HG03457 (cell line): ENCODE measurements around the gene LMX1B.

Source experiments
- ATAC-seq: cut with Tn5 transposase; IDR thresholded peaks from one replicate; pipeline ENCODE4 v1.9.1; 2021; ENCODE audit warnings: moderate number of reproducible peaks; ENCODE audit not compliant: unreplicated experiment

Gene LMX1B

DNA sequence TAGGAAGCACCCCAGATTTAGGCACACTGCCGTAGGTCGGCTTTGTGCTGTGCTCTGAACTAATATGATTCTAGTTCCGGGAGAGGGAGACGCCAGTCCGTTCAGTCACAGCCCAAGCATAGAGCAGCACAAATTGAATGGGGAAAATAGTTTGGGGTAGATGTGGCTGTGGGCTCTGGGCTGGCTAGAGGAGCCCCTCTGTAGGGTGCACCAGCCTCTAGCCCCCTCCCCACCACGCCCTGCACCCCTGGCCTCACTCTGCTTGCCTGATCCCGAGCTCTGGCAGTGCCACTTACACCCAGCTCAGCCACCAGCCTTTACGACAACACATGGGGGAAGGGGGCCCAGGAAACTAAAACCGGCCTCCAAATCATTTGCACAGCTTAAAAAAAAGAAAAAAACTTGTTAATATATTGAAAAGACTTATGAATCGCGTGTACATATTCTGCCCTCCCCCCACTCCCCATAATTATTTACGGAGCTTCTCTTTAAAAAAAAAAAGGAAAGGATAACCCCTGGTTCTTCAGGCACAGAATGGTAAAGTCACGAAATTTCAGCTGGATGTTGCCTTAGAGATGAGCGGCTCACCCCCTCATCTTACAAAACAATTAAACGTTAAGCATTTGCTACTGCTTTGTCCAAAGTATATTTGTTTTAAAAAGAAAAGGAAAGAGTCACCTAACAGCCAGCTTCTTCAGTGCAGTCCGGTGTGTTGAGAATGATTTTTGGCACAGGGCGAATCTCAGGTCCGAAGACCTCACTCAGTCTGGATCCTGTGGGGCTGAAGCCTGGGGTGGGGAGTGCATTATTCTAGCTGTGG is 3.5 kb downstream of the LMX1B start:
- no peak for ATAC-seq

DNA sequence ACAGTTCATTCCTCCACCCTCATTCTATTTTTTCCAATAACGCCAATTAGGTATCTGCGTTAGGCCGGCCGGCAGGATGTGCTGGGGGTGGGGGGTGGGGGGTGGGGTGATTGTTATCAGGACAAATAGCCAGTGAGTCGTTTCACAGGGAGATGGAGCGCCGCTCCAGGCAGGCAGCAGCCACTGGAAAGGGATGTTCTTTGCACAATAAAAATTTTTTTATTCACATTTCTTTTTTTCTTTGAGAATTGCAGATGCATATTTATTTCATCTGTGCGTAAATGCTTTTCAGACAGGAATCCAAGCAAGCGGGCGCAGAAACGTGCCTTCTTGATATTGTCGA is 4.1 kb downstream of the LMX1B start:
- no peak for ATAC-seq

DNA sequence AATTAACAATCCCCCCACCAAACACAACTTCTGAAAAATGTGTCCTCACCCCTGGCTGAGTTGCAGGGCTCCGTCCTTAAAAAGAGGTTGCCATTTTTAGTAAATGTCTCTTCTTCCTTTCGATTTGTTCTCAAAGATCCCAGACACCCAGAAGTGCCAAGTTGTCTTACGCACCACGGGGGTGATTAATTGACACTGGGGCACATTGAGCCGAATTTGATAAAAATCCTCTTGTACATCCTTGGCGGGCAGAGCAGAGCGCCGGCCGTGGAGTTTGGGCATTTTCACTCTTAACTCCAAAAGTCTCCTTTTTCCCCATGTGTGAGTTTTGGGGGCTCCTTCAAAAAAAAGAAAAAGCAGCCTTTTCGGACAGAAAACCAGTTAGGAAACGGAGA is 4.5 kb downstream of the LMX1B start:
- ATAC-seq: no peak

DNA sequence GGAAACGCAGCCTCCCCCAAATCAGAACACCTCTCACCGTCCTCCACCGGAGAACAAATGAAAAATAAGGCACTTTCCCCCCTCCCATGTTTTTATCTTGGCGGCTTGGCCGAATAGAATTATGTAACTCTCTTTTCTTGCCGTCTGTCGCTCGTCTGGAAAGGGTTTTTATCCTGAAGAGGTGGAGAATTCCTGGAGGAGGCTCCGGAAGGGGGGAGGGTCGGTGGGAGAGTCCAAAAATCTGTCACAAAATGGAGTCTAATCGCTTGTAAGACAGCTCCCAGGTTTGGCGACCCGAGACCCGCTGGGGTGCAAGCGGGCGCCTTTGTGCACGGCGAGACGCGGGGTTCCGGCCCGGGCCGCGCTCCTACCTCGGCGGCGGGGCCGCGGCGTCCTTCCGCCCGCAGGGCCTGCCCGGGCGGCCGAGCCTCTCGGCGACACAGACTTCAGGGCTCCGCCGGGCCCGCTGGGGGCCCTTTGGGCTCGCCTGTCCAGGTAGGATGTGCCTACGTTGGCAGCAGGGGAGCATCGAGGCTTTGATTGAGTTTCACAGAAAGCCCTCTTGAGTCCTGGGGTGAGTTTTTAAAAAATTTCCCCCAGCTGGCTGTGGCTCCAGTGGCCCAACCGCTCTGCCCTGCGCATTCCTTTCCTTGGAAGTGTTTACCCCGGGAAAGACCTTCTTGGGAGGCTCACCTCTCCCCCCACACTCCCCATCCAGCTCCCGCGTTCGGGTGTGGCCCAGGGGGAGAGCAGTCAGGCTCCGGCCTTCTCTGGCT is 5.0 kb downstream of the LMX1B start:
- ATAC-seq: no peak

DNA sequence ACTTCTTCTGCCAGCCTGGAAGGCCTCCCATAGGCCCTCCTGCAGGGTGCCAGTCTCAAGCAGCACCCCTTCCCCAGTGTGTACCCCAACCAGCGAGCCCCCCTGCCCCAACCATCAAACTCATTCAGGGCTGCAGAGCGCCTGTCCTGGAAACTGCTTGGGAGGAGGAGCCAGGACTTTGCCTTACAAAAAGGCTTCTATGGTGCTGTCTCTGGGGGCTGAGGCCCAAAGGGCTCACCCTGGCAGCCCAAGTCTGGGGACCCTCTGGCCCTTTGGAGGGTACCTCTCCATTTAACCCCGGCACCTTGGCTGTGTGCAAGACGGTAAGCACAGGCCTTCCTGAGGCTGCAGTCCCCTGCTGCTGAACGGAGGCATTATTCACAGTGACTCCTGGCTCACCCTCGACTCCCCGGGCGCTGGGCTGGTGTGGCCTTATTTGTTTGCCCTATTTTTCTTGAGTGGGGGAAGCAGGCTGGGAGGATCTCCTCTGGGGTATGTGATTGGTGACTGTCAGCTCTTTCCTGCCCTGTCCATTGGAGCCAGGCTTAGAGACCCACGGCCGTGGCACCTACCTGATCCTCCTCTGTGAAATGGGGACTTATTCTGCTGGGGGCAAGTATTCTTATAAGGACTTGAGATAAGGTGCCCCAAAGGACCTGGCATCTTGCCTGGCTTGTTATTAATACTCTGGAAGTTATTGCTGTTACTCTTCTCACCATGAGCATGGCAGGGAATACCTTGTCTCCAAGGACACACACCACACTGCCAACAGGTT is 5.8 kb downstream of the LMX1B start:
- ATAC-seq: no peak

DNA sequence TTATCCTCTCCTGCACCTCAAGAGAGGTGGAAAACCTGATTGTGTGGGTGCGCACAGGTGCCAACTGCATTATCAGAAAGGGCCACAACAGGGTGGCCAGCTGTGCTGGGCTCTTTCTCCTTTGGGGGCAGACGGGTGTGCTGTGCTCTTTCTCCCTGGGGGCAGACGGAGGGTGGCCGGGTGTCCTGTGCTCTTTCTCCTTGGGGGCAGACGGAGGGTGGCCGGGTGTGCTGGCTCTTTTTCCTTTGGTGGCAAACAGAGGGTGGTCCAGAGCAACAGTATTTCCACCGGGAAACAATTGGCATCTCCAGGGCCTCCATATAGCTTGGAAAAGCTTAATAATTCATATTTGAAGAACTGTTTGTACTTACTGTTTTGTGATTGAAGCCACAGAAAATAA is 6.8 kb downstream of the LMX1B start:
- ATAC-seq: no peak

DNA sequence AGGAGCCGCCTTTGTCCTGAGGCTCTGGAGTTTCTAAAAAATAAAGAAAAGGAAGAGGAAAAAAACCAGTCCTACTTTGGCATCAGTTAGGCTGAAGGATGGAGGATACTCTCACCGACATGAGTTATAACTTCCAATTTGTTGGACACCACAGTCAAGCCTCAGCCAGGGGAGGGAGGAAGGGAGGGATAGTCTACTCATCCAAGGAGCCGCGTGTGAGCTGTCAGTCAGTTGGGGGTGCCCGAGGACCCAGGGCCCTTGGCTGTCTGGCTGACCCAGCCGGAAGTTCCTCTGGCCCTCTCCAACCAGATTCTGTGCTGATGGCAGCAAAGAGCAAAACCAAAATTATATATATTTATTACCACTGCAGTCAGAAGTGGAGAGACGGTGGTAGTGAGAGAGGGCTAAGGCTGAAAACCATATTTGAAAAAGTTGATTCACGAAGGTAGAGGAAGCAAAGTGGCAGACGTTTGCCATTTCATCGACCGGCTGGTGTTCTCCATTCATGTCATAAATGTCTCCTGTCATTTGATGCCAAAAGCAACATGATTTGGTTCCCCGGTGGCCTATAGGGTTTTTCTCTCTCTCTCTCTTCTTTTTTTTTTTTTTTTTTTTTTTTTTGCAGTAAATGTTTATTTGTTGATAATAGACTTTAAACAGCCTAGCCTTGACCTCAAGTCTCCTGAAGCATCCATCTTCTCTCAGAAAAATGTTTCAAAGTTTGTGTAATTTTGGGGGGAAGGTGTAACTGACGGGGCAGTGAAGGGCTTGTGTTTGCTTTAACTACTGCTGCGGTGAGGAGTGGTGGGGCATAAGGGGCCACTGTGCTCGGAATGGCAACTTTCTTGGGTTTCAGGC is 7.6 kb downstream of the LMX1B start:
- ATAC-seq: no peak

DNA sequence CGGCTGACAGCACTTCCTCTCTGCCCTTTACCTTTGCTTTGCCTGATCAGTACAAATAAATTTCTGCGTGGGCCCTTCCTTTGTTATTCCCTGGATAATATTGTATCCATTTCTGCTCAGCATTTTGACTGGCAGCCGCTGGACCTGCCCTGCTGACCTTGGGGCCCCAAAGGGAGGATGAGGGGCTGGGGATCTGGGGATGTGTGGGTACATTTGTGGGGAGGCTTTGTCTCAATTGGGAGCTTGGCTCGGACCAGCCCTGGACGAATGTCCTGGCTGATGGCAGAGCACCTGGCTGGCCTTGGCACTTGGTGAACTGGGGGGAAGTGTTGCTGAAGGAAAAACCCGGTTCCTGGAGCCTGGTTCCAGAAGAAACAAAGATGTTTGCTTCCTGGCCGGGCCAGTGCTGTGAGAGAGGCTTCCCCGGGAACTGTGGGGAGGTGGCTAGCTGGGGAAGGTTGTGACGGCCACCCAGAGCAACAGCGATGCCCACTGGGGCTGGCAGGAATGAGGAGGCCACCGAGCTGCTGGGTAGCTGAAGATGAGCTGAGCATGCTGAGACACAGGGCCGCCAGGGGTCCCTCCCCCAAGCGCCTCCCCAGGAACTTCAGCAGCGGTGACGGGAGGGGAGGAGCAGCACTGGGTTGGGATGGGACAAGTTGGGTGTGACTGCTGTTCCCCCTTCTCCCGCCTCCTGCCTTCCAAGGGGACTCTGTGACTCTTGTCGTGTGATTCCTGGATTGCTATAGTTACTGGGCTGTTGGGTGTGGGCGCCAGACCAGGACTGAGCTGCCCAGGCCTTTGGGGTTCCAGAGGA is 8.4 kb downstream of the LMX1B start:
- no peak for ATAC-seq

DNA sequence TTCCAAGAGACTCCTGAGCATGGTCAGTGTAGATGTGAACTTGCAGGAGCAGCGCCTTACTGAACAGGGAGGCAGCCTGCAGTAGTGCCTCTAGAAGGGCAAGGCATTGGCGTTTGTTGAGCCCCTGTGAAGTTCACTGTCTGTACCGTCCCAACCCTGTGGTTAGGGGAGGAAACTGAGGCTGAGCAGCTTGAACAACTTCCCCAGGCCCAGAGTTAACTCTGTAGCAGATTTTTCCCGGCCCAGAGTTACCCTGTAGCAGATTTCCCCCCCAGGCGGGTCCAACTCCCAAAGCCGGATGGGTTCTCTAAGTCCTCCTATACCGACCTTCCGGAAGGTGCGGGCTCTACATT is 9.6 kb downstream of the LMX1B start:
- no peak for ATAC-seq

DNA sequence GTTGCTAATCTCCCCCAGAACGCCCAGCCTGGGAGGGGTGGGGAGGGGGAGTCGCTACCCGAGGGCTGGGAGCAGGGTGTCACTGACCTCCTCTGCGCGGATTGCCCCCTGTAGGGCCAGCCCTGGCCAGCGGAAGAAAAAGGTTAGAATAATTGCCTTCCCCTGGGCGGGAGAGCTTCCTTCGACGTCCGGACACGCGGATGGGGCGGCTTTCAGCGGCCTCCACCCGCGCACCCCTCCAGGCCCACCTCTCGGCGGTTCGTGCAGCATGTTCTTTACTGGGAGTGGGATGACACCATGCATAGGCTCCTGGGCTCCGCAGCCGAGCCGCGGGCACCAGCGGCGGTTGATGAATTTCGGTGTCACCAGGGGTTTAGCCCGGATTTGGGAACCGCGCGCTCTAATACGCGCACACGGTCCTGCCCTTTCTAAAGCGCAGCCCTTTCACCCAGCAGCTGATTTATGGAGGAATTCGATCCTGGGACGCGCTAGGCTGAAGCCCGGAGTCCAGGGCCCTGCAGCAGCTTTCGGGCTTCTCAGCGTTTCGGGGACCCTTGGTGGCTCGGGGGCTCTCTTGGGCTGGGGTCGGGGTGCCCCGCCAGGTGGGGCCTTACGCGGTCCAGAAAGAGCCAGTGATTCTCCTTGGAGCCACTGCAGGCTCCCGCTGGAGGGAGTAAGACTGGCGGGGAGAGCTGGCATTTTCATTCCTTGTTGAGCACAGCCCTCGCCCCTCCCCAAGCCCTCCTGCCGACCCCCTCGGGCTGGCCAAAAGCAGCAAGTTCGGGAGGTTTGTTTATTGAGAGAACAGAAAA is 10.1 kb downstream of the LMX1B start:
- ATAC-seq: no peak

DNA sequence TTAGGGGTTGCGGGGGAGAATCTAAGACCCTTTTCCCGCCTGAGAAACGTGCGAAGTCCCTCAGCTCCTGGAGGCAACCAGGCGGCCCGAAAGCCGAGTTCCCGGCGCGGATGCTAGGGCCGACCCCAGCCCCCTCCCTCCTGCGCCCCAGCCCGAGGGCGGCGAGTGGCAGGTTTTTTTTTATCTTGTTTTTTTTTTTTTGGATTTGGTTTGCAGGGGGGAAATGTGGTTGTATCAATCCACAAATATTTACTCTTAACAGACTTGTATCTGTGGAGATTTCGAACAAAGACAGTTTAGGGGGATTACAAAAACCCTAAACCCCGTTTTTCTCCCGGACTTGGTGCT is 10.7 kb downstream of the LMX1B start:
- ATAC-seq: no peak

DNA sequence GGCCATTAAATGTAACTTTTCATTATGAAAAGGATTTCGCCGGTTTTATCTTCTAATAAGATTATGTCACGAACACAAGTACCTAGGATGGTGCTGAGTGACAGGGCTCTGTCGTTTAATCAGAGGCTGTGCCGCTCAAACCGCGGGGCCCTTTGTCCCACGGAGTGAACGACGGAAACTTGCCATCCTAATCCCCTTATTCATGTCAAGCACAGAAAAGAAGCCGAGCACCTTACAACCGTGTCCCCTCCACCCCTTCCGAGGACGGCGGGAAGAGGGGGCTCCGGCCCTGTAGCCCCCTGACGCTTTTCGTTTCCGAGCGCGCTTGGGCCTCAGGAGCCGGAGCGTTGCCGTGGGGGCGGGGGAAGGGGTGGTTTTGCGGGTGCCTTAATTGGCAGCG is 11.2 kb downstream of the LMX1B start:
- no peak for ATAC-seq

DNA sequence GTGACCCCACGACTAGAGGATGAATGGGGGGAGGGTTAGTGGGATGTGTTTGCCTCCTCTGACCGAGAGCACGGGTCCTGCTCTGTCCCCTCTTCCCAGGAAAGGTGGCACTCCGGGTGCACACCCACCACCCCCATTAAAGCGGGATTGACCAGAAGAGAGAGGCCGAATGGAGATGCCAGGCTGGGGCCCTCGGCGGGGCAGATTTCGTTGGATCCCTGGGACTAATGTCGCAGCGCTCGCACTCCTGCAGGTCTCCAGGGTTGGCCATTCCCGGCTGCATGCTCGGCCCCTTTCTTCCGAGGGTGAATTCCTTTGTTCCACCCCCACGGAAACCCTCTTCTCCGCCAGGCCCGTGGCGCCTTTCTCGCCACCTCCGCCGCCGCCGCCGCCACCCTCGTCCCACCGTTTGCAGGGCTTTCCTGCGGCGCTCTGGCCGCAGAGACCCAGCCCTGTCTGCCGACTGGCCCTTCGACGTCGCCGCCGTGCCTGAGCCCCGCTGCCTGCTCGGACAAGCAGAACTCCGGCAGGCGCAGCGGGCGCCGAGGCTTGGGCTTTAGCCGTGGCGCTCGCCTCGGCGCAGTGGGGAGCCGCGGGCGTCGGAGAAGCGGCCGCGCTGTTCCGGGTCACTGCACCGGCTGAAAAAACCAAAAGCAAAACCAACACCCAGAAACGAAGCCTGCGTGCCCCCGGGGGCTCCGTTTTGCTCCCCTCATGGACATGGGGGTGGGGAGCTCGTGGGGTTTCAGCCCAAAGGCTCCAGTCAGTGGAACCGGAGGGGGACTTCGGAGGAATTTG is 11.8 kb downstream of the LMX1B start:
- no peak for ATAC-seq

DNA sequence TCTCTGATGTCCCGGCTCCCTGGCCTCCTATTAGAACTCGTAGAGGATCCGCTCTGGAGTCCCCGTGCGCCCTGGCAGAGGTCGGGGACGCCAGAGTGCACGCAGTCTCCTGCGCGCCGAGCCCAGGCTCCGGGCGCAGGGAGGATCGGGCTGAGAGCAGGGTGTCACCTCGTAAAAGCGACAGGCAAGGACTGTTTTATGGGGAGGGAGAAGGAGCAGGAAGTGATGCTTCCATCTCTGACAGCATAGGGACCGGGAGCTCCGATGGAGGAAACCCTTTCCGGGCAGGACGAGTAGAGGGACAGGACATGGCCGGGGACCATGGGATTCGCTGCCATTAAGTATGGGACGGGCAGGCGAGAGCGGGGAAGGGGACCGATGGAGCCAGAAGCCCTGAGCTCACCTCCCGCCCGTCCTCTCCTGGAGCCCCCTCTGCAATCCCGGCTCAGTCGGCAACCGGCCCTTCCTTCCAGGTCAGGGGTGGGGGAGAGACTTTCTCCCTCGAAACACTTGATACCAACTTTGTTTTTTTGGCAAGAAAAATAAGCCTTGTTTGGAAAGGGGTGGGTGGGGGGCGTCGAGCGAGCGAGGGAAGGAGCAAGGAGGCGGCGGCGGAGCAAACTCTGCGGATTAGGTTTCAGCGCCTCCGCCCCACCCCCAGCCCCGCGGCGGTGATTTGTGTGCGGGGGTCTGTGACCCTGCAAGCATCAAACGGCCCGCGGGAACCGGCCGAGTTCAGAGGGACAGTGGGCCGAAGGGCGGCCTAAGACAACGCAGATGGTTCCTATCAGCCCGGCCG is 12.6 kb downstream of the LMX1B start:
- ATAC-seq: no peak

DNA sequence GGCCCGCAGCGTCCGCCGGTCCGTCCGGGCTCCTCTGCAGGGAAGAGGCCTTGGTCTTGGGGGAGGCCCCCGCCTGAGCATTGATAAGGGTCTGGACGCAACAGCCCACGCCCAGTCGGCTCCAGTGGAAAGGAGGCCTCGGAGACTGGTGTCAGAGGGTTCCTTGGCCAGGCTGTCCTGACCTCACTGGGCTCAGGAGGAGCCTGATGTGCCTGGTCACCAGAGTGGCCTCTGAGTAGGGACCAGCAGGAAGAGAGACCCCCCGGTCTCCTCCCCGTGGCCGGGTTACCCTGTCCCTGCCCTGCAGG is 13.2 kb downstream of the LMX1B start:
- no peak for ATAC-seq

DNA sequence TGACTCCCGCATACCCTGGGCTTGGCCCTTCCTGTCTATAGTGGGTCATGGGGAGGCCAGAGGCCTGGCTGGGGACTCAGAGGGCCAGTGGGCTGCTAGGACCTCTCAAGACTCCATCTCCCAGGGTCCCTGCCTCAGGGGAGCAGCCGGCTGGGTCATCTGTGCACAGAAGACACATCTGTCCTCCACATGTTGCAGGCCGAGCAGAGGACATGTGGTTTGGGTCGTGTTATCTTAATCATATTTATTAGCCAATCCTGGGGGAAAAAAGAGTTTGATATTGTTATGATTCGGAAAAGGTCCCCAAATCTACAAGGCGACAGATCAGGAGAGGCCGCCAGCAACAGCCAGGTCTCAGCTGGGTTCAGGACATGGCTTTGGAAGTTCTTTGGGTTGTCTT is 14.4 kb downstream of the LMX1B start:
- no peak for ATAC-seq

DNA sequence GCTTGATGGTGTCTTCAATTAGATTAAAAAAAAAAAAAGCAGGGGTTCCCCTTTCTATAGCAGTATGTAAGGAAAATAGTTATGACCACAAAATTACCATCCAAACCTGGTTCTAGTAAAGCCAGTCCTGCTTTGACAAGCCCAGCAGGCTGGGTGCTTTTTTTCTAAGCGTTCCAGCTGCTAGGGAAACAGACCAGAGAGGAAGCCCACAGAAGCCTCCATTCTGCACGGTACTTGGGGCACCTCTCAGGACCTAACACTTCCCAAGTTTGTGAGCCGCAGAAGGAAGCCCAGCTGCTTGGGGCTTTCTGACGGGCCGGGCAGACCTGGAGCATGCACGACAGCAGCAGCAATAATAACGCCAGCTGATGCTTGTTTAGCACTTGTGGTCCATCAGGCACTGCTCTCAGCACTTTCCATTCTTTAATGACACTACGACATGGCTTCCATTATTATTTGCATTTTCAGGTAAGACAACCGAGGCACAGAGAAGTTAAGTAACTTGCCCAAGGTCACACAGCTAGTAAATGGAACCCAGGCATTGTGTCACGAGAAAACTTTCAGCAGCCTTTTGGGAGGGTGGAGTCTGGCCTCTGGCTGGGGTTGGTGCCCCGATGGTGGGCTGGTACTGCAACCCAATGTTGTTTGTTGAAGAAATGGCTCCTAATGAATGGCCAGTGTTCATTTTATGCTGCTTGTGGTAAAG is 15.4 kb downstream of the LMX1B start:
- no peak for ATAC-seq
